OCI-LY1 (cell line): ENCODE measurements around the gene SGCB.

Source experiments
- H2AFZ ChIP-seq: fragments of 200-600 bp; sonication (generic), shearing (Covaris generic); 2 replicates; pipeline ENCODE4 v1.6.0; 2014; ENCODE audit warnings: antibody characterized with exemption, mild to moderate bottlenecking, low read length
- H3F3A ChIP-seq: fragments of 200-600 bp; sonication (generic), shearing (Covaris generic); 2 replicates; pipeline ENCODE4 v1.6.0; 2014; ENCODE audit warnings: mild to moderate bottlenecking, antibody characterized with exemption, low read length, moderate library complexity; ENCODE audit not compliant: insufficient read depth
- H3K27ac ChIP-seq: fragments of 200-600 bp; sonication (generic); 2 replicates; pipeline ENCODE4 v1.5.1; 2014; ENCODE audit warnings: low read length, mixed run types, mild to moderate bottlenecking, low read depth; ENCODE audit not compliant: poor library complexity, severe bottlenecking
- H3K27me3 ChIP-seq: fragments of 200-600 bp; sonication (generic); 2 replicates; pipeline ENCODE4 v1.6.0; 2014; ENCODE audit warnings: antibody characterized with exemption, mild to moderate bottlenecking, low read length, moderate library complexity; ENCODE audit not compliant: insufficient read depth
- H3K36me3 ChIP-seq: fragments of 200-600 bp; sonication (generic); 2 replicates; pipeline ENCODE4 v1.6.1; 2014; ENCODE audit warnings: mild to moderate bottlenecking, antibody characterized with exemption, low read length, moderate library complexity, mixed read lengths; ENCODE audit not compliant: insufficient read depth
- H3K4me1 ChIP-seq: fragments of 200-600 bp; sonication (generic); 2 replicates; pipeline ENCODE4 v1.5.1; 2014; ENCODE audit warnings: mild to moderate bottlenecking, low read length, moderate library complexity; ENCODE audit not compliant: insufficient read depth, severe bottlenecking
- H3K4me2 ChIP-seq: fragments of 200-600 bp; sonication (generic), shearing (Covaris generic); 2 replicates; pipeline ENCODE4 v1.6.1; 2014; ENCODE audit warnings: low read length
- H3K4me3 ChIP-seq: fragments of 200-600 bp; sonication (generic); 2 replicates; pipeline ENCODE4 v1.5.1; 2014; ENCODE audit warnings: low read length, low read depth, mild to moderate bottlenecking, mixed read lengths; ENCODE audit not compliant: poor library complexity, severe bottlenecking
- H3K79me2 ChIP-seq: fragments of 200-600 bp; shearing (Covaris generic); 2 replicates; pipeline ENCODE4 v1.6.1; 2016; ENCODE audit warnings: mixed run types, low read length, mixed read lengths; ENCODE audit not compliant: insufficient read depth
- H3K9ac ChIP-seq: fragments of 200-600 bp; sonication (generic), shearing (Covaris generic); 2 replicates; pipeline ENCODE4 v1.6.1; 2014; ENCODE audit warnings: mild to moderate bottlenecking, low read length, mixed read lengths
- H3K9me2 ChIP-seq: fragments of 200-600 bp; sonication (generic), shearing (Covaris generic); 2 replicates; pipeline ENCODE4 v1.6.1; 2014; ENCODE audit warnings: low read depth, mild to moderate bottlenecking, low read length, mixed read lengths
- H3K9me3 ChIP-seq: fragments of 200-600 bp; shearing (Covaris generic); 2 replicates; pipeline ENCODE4 v1.6.1; 2014; ENCODE audit warnings: low read length, mixed read lengths
- H4K20me1 ChIP-seq: fragments of 200-600 bp; sonication (generic), shearing (Covaris generic); 2 replicates; pipeline ENCODE4 v1.6.0; 2016; ENCODE audit warnings: mild to moderate bottlenecking, low read length; ENCODE audit not compliant: insufficient read depth
- EZH2 ChIP-seq: fragments of 200-600 bp; sonication (generic), shearing (Covaris generic); IDR thresholded peaks from 2 replicates; pipeline ENCODE4 v1.8.0; 2017; ENCODE audit warnings: borderline replicate concordance, mixed run types, mild to moderate bottlenecking, antibody characterized with exemption, low read length, moderate library complexity, mixed read lengths
- TF ChIP-seq, protein P1 (sequence below): fragments of 200-600 bp; sonication (generic), shearing (Covaris generic); IDR thresholded peaks from 2 replicates; pipeline ENCODE4 v1.5.1; 2017; ENCODE audit warnings: mild to moderate bottlenecking, antibody characterized with exemption, low read length, moderate library complexity, mixed read lengths

SGCB gene

DNA sequence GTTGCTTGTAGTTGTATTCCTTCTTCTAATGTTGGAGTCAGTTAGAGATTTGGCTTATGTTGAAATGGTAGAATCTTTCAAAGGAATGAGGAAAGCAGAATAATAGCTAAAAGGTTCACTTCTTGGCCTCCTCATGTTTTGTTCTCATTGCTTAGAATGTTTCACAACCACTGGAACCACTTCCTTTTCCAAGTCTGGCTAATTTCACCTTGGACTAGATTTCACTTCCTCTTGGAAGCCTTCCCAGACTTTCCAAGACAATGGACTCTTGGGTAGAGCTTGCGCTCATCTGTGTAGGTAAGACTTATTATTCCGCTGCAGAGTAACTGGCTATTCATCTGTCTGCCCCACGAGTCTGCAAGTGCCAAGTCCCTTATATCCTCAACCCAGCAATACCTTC lies 21.3 kb upstream of the SGCB start:
- H3K4me3 ChIP-seq, result no peak overlapping the region
- no peak overlapping the region for H3K4me2 ChIP-seq
- no peaks in the 10 kb centered on the region for H3F3A ChIP-seq
- H3K79me2 ChIP-seq, result no peaks in the 10 kb centered on the region
- no peaks in the 10 kb centered on the region for H3K9me3 ChIP-seq
- TF ChIP-seq, protein P1, sequence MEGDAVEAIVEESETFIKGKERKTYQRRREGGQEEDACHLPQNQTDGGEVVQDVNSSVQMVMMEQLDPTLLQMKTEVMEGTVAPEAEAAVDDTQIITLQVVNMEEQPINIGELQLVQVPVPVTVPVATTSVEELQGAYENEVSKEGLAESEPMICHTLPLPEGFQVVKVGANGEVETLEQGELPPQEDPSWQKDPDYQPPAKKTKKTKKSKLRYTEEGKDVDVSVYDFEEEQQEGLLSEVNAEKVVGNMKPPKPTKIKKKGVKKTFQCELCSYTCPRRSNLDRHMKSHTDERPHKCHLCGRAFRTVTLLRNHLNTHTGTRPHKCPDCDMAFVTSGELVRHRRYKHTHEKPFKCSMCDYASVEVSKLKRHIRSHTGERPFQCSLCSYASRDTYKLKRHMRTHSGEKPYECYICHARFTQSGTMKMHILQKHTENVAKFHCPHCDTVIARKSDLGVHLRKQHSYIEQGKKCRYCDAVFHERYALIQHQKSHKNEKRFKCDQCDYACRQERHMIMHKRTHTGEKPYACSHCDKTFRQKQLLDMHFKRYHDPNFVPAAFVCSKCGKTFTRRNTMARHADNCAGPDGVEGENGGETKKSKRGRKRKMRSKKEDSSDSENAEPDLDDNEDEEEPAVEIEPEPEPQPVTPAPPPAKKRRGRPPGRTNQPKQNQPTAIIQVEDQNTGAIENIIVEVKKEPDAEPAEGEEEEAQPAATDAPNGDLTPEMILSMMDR, result no peak
- TF ChIP-seq EZH2, result no peak
- no peaks in the 10 kb centered on the region for H4K20me1 ChIP-seq
- H3K36me3 ChIP-seq, result no peaks in the 10 kb centered on the region
- H2AFZ ChIP-seq, result no peak overlapping the region
- H3K27me3 ChIP-seq, result no peaks in the 10 kb centered on the region
- no peaks in the 10 kb centered on the region for H3K4me1 ChIP-seq
- no peak overlapping the region for H3K27ac ChIP-seq
- no peak overlapping the region for H3K9ac ChIP-seq
- H3K9me2 ChIP-seq, result no peaks in the 10 kb centered on the region

DNA sequence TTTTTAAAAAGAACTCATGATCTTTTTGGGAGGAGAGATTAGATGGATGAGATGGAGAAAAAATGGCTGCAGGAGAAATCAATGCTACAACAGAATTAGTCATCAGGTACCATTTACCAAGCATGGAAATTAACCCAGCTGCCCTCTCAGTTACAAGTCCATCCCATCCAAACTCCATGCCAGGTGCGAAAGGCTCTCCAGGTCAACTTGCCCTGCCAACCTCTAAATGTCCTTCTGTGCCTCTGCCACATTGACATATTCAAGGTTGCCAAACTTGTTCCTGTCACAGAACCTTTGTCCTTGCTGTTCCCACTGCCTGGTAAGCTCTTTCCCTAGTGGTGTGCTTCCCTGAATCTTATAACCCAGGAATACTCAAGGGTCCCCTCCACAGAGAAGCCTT lies 20.2 kb upstream of the SGCB start:
- Histone ChIP-seq H3K27ac (no peak overlapping the region), H3K9ac (no peak overlapping the region), H3K27me3 (no peaks in the 10 kb centered on the region), H3K9me3 (no peaks in the 10 kb centered on the region), H3F3A (no peaks in the 10 kb centered on the region), H3K79me2 (no peaks in the 10 kb centered on the region), H2AFZ (no peak overlapping the region), H3K4me1 (no peaks in the 10 kb centered on the region), H3K9me2 (no peaks in the 10 kb centered on the region), H3K36me3 (no peaks in the 10 kb centered on the region), H3K4me3 (no peak overlapping the region), H4K20me1 (no peaks in the 10 kb centered on the region), H3K4me2 (no peak overlapping the region)
- TF ChIP-seq, protein P1, result no peak
- no peak for TF ChIP-seq EZH2

DNA sequence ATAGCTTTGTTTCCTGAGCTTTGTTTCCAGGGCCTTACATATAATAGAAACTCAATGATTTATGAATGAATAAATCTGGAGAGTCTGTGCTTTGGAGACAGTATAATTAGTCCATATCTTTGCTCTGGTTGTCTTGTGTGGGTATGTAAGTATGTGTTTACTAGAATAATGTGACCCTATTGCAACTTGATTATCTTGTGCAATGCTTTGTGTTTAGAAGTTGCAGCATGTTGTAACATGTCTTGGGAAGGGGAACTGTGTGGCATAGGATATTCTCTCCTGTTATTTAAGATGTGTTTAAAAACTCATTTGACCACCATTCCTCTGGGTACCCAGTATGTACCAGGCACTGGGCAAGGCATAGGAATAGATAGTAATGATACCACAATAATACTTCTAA lies 19.1 kb upstream of the SGCB start:
- no peak for TF ChIP-seq EZH2
- TF ChIP-seq, protein P1, result no peak
- Histone ChIP-seq H3K9ac (no peak overlapping the region), H3K4me3 (no peak overlapping the region), H4K20me1 (no peaks in the 10 kb centered on the region), H3K79me2 (no peaks in the 10 kb centered on the region), H3K36me3 (no peaks in the 10 kb centered on the region), H3F3A (no peaks in the 10 kb centered on the region), H3K9me3 (no peaks in the 10 kb centered on the region), H3K27me3 (no peaks in the 10 kb centered on the region), H3K9me2 (no peaks in the 10 kb centered on the region), H3K27ac (no peak overlapping the region), H3K4me1 (peaks cover 7% of the 10 kb centered on the region), H2AFZ (no peak overlapping the region), H3K4me2 (no peak overlapping the region)
